Mesothelial cell of epicardium (in vitro differentiated cells): ENCODE results near the gene MNT. TPM values are rescaled to one million over a fixed set of nuclear protein-coding genes. Genes with fewer than 3 reads are reported as not detected.
A peak's percentile ranks its signal among the peaks of the same experiment; 100 is the strongest.

Experiments used
- DNase-seq, 2 experiments: peaks; one replicate each; pipeline ENCODE4 v3.0.0; 2021; ENCODE audit warnings: low spot score in 2 of 2; ENCODE audit not compliant: unreplicated experiment in 2 of 2
- H3K27ac Mint-ChIP-seq: 2 replicates; pipeline ENCODE4 v1.8.0; 2021; ENCODE audit warnings: mixed read lengths
- H3K27me3 Mint-ChIP-seq: 2 replicates; pipeline ENCODE4 v1.8.0; 2021; ENCODE audit warnings: low read depth, mixed read lengths
- H3K36me3 Mint-ChIP-seq: 2 replicates; pipeline ENCODE4 v1.8.0; 2021; ENCODE audit warnings: mixed read lengths
- H3K4me1 Mint-ChIP-seq: 2 replicates; pipeline ENCODE4 v1.8.0; 2021; ENCODE audit warnings: mixed read lengths
- H3K4me3 Mint-ChIP-seq: 2 replicates; pipeline ENCODE4 v1.8.0; 2021; ENCODE audit warnings: mild to moderate bottlenecking, moderate library complexity, mixed read lengths
- H3K9me3 Mint-ChIP-seq: 2 replicates; pipeline ENCODE4 v1.8.0; 2021; ENCODE audit warnings: mixed read lengths
- CTCF ChIP-seq: fragments of 200-600 bp; sonication (generic); IDR thresholded peaks from one replicate; pipeline ENCODE4 v1.5.0; 2021; ENCODE audit warnings: antibody characterized with exemption; ENCODE audit not compliant: unreplicated experiment
- total RNA-seq: library from RNA; stranded (reverse); gene quantifications from 3 replicates; pipeline ENCODE4 v1.2.1, GENCODE V29; 2021

MNT gene
- total RNA-seq, 1 donor from 2014 or later: 49.1 TPM

- no peak overlapping the region for H3K27ac Mint-ChIP-seq
- no peak for DNase-seq
- H3K36me3 Mint-ChIP-seq: peaks cover 10% of the 10 kb centered on the region
- no peaks in the 10 kb centered on the region for H3K27me3 Mint-ChIP-seq
- no peaks in the 10 kb centered on the region for H3K9me3 Mint-ChIP-seq
- TF ChIP-seq CTCF: no peak
- H3K4me3 Mint-ChIP-seq: no peak overlapping the region
- no peaks in the 10 kb centered on the region for H3K4me1 Mint-ChIP-seq
Measured at GRCh38 chr17:2415081-2415480, 14.2 kb upstream of the MNT start.

GRCh38 chr17:2414446-2415064 lies 13.7 kb upstream of the MNT start:
- no peaks in the 10 kb centered on the region for H3K27me3 Mint-ChIP-seq
- no peak overlapping the region for H3K27ac Mint-ChIP-seq
- no peaks in the 10 kb centered on the region for H3K4me1 Mint-ChIP-seq
- no peaks in the 10 kb centered on the region for H3K9me3 Mint-ChIP-seq
- no peak for TF ChIP-seq CTCF
- no peak overlapping the region for H3K4me3 Mint-ChIP-seq
- H3K36me3 Mint-ChIP-seq: peaks cover 10% of the 10 kb centered on the region
- DNase-seq: no peak

- Mint-ChIP-seq H3K27me3 (no peaks in the 10 kb centered on the region), H3K4me3 (no peak overlapping the region), H3K27ac (no peak overlapping the region), H3K9me3 (no peaks in the 10 kb centered on the region), H3K36me3 (peaks cover 10% of the 10 kb centered on the region), H3K4me1 (no peaks in the 10 kb centered on the region)
- no peak for TF ChIP-seq CTCF
- DNase-seq: no peak
Measured at GRCh38 chr17:2412561-2413021, 11.7 kb upstream of the MNT start.

GRCh38 chr17:2410951-2411350 lies 10.1 kb upstream of the MNT start:
- Mint-ChIP-seq H3K4me3 (no peak overlapping the region), H3K9me3 (no peaks in the 10 kb centered on the region), H3K27ac (no peak overlapping the region), H3K4me1 (peaks cover 9% of the 10 kb centered on the region), H3K36me3 (peaks cover 10% of the 10 kb centered on the region), H3K27me3 (no peaks in the 10 kb centered on the region)
- no peak for TF ChIP-seq CTCF
- DNase-seq: no peak

GRCh38 chr17:2406903-2407790 lies 6.3 kb upstream of the MNT start:
- Mint-ChIP-seq H3K9me3 (no peaks in the 10 kb centered on the region), H3K4me3 (no peak overlapping the region), H3K27ac (peak overlapping the region; percentile 68), H3K36me3 (peaks cover 6% of the 10 kb centered on the region), H3K4me1 (peaks cover 13% of the 10 kb centered on the region), H3K27me3 (no peaks in the 10 kb centered on the region)
- no peak for TF ChIP-seq CTCF
- no peak for DNase-seq
